HG02610 (cell line): ENCODE measurements around the gene SEMA5A.

Experiments used
- ATAC-seq: cut with Tn5 transposase; IDR thresholded peaks from one replicate; pipeline ENCODE4 v1.9.1; 2021; ENCODE audit warnings: mild to moderate bottlenecking, moderate library complexity; ENCODE audit not compliant: unreplicated experiment

The SEMA5A gene

GRCh38 chr5:9545992-9546851 is at the start of gene SEMA5A:
SEMA5A (minus strand) TSS chr5:9546075; CDS start chr5:9379946, 166,129 bp downstream.
- no peak for ATAC-seq

GRCh38 chr5:9594913-9595312 is 49.0 kb upstream of the SEMA5A start:
- ATAC-seq, result no peak

GRCh38 chr5:9589049-9589835 is 43.4 kb upstream of the SEMA5A start:
- ATAC-seq, result no peak

- ATAC-seq, result no peak
Observed at GRCh38 chr5:9588254-9588653, 42.4 kb upstream of the SEMA5A start.

GRCh38 chr5:9587135-9587534 is 41.3 kb upstream of the SEMA5A start:
- no peak for ATAC-seq

GRCh38 chr5:9582406-9582805 is 36.5 kb upstream of the SEMA5A start:
- no peak for ATAC-seq

GRCh38 chr5:9573796-9574195 is 27.9 kb upstream of the SEMA5A start:
- ATAC-seq, result no peak

GRCh38 chr5:9572246-9572645 is 26.4 kb upstream of the SEMA5A start:
- no peak for ATAC-seq

- ATAC-seq, result no peak
Observed at GRCh38 chr5:9570876-9571275, 25.0 kb upstream of the SEMA5A start.

GRCh38 chr5:9567039-9567438 is 21.2 kb upstream of the SEMA5A start:
- ATAC-seq, result no peak

GRCh38 chr5:9564752-9565151 is 18.9 kb upstream of the SEMA5A start:
- no peak for ATAC-seq

GRCh38 chr5:9562141-9562540 is 16.3 kb upstream of the SEMA5A start:
- ATAC-seq, result no peak

GRCh38 chr5:9559965-9560364 is 14.1 kb upstream of the SEMA5A start:
- ATAC-seq, result no peak

GRCh38 chr5:9558319-9558965 is 12.6 kb upstream of the SEMA5A start:
- ATAC-seq, result no peak

- no peak for ATAC-seq
Observed at GRCh38 chr5:9557696-9558095, 11.8 kb upstream of the SEMA5A start.

GRCh38 chr5:9555961-9556360 is 10.1 kb upstream of the SEMA5A start:
- ATAC-seq, result no peak

GRCh38 chr5:9554122-9554521 is 8.2 kb upstream of the SEMA5A start:
- ATAC-seq, result no peak

GRCh38 chr5:9553561-9553960 is 7.7 kb upstream of the SEMA5A start:
- no peak for ATAC-seq

- ATAC-seq, result no peak
Observed at GRCh38 chr5:9551567-9552537, 6.0 kb upstream of the SEMA5A start.

- no peak for ATAC-seq
Observed at GRCh38 chr5:9549941-9550340, 4.1 kb upstream of the SEMA5A start.
